Astrocyte (in vitro differentiated cells and primary cell): ENCODE results near the gene NR3C1.
A peak's percentile ranks its signal among the peaks of the same experiment; 100 is the strongest.

ENCODE experiments used
- CTCF ChIP-seq: IDR thresholded peaks from 2 replicates; pipeline ENCODE4 v1.5.1; 2011; ENCODE audit warnings: low read depth, mild to moderate bottlenecking, inconsistent platforms, low read length, moderate library complexity; ENCODE audit not compliant: insufficient read depth
- EZH2 ChIP-seq: IDR thresholded peaks from 2 replicates; pipeline ENCODE4 v1.6.1; 2012; ENCODE audit warnings: mild to moderate bottlenecking, low read length, inconsistent platforms; ENCODE audit not compliant: insufficient read depth

- TF ChIP-seq CTCF (peak; percentile 13), EZH2 (no peak)
Observed at GRCh38 chr5:143403593-143404415, at the start of gene NR3C1.
